GM18498 (cell line): Measurements from ENCODE around the gene CD1D.
A peak's percentile ranks its signal among the peaks of the same experiment; 100 is the strongest.

Source experiments
- ATAC-seq: cut with Tn5 transposase; IDR thresholded peaks from one replicate; pipeline ENCODE4 v1.9.1; 2021; ENCODE audit warnings: mild to moderate bottlenecking, moderate library complexity; ENCODE audit not compliant: unreplicated experiment

The CD1D gene

GRCh38 chr1:158180741-158181576 lies at the start of gene CD1D:
Gene CD1D, plus strand, starts transcription at chr1:158180895. Its CDS starts 207 bp downstream, at chr1:158181102.
- ATAC-seq = no peak

- ATAC-seq = no peak
Observed at GRCh38 chr1:158131217-158131616, 49.5 kb upstream of the CD1D start.

GRCh38 chr1:158140764-158141192 lies 39.9 kb upstream of the CD1D start:
- no peak for ATAC-seq

GRCh38 chr1:158145173-158145719 lies 35.4 kb upstream of the CD1D start:
- ATAC-seq = no peak

- no peak for ATAC-seq
Observed at GRCh38 chr1:158146165-158146564, 34.5 kb upstream of the CD1D start.

- ATAC-seq = no peak
Observed at GRCh38 chr1:158146739-158147138, 34.0 kb upstream of the CD1D start.

GRCh38 chr1:158147401-158147800 lies 33.3 kb upstream of the CD1D start:
- ATAC-seq = no peak

GRCh38 chr1:158147869-158148268 lies 32.8 kb upstream of the CD1D start:
- ATAC-seq = no peak

- no peak for ATAC-seq
Observed at GRCh38 chr1:158148468-158148867, 32.2 kb upstream of the CD1D start.

- ATAC-seq = no peak
Observed at GRCh38 chr1:158149175-158149574, 31.5 kb upstream of the CD1D start.

GRCh38 chr1:158149577-158150269 lies 31.0 kb upstream of the CD1D start:
- ATAC-seq = peak; percentile 48

GRCh38 chr1:158150523-158150922 lies 30.2 kb upstream of the CD1D start:
- ATAC-seq = no peak

- no peak for ATAC-seq
Observed at GRCh38 chr1:158153179-158153578, 27.5 kb upstream of the CD1D start.

- no peak for ATAC-seq
Observed at GRCh38 chr1:158153746-158154444, 26.8 kb upstream of the CD1D start.

- no peak for ATAC-seq
Observed at GRCh38 chr1:158154501-158154900, 26.2 kb upstream of the CD1D start.

- ATAC-seq = no peak
Observed at GRCh38 chr1:158155673-158156072, 25.0 kb upstream of the CD1D start.

GRCh38 chr1:158159597-158159996 lies 21.1 kb upstream of the CD1D start:
- ATAC-seq = no peak

- no peak for ATAC-seq
Observed at GRCh38 chr1:158161446-158161845, 19.2 kb upstream of the CD1D start.

- peak; percentile 99 for ATAC-seq
Observed at GRCh38 chr1:158163000-158163947, 17.4 kb upstream of the CD1D start.

- ATAC-seq = no peak
Observed at GRCh38 chr1:158169105-158169504, 11.6 kb upstream of the CD1D start.
